ENCODE results near the gene FAM78B. TPM values are rescaled to one million over a fixed set of nuclear protein-coding genes. Genes with fewer than 3 reads are reported as not detected.

Gene FAM78B
- total and polyA plus RNA-seq, 8 donors, result 0.44 to 8.0 (median 0.89) TPM; not detected in 2

- WGBS, 5 donors, result 57 to 67% (median 64%) methylated on average over 5 of the region's 5 CpGs
- intact Hi-C loops (cut with DNase I; ENCODE audit: low total_unique reads), result no loop called here
- Histone ChIP-seq H3K4me3 (no peak overlapping the region), H3K27ac (no peak overlapping the region), H3K9me3 (no peaks in the 10 kb centered on the region), H3K4me1 (no peaks in the 10 kb centered on the region), H3K27me3 (peaks cover 0 to 4% (median 0%) of the 10 kb centered on the region in 3 donors), H3K36me3 (no peaks in the 10 kb centered on the region)
- TF ChIP-seq CTCF (IDR thresholded peaks at IDR 0.05), result no peak
- TF ChIP-seq POLR2A (IDR thresholded peaks at IDR 0.05), result no peak
- TF ChIP-seq EP300 (IDR thresholded peaks at IDR 0.05), result no peak
- TF ChIP-seq POLR2AphosphoS5 (IDR thresholded peaks at IDR 0.05), result no peak
- no peak for DNase-seq
Measured at GRCh38 chr1:166057650-166058049, 109.2 kb downstream of the FAM78B start.

GRCh38 chr1:166053395-166053794 lies 113.4 kb downstream of the FAM78B start:
- no peak for TF ChIP-seq EP300 (IDR thresholded peaks at IDR 0.05)
- TF ChIP-seq CTCF (IDR thresholded peaks at IDR 0.05), result no peak
- TF ChIP-seq POLR2A (IDR thresholded peaks at IDR 0.05), result no peak
- TF ChIP-seq POLR2AphosphoS5 (IDR thresholded peaks at IDR 0.05), result no peak
- Histone ChIP-seq H3K27ac (no peak overlapping the region), H3K9me3 (no peaks in the 10 kb centered on the region), H3K27me3 (peaks cover 0 to 15% (median 0%) of the 10 kb centered on the region in 3 donors), H3K4me3 (no peak overlapping the region), H3K4me1 (no peaks in the 10 kb centered on the region), H3K36me3 (no peaks in the 10 kb centered on the region)
- 81 to 85% (median 83%) methylated on average over 3 of the region's 3 CpGs for WGBS, 5 donors
- intact Hi-C loops (cut with DNase I; ENCODE audit: low total_unique reads), result no loop called here
- DNase-seq, result no peak

- intact Hi-C loops (cut with DNase I; ENCODE audit: low total_unique reads), result no loop called here
- Histone ChIP-seq H3K4me3 (no peak overlapping the region), H3K9me3 (no peaks in the 10 kb centered on the region), H3K27me3 (peaks cover 0 to 6% (median 0%) of the 10 kb centered on the region in 3 donors), H3K36me3 (no peaks in the 10 kb centered on the region), H3K4me1 (no peaks in the 10 kb centered on the region), H3K27ac (no peak overlapping the region)
- TF ChIP-seq POLR2A (IDR thresholded peaks at IDR 0.05) (no peak), EP300 (IDR thresholded peaks at IDR 0.05) (no peak)
- WGBS, 5 donors, result 37 to 41% (median 38%) methylated on average over 8 of the region's 8 CpGs
- DNase-seq, result no peak
Measured at GRCh38 chr1:166040202-166040997, 126.4 kb downstream of the FAM78B start.

DNA sequence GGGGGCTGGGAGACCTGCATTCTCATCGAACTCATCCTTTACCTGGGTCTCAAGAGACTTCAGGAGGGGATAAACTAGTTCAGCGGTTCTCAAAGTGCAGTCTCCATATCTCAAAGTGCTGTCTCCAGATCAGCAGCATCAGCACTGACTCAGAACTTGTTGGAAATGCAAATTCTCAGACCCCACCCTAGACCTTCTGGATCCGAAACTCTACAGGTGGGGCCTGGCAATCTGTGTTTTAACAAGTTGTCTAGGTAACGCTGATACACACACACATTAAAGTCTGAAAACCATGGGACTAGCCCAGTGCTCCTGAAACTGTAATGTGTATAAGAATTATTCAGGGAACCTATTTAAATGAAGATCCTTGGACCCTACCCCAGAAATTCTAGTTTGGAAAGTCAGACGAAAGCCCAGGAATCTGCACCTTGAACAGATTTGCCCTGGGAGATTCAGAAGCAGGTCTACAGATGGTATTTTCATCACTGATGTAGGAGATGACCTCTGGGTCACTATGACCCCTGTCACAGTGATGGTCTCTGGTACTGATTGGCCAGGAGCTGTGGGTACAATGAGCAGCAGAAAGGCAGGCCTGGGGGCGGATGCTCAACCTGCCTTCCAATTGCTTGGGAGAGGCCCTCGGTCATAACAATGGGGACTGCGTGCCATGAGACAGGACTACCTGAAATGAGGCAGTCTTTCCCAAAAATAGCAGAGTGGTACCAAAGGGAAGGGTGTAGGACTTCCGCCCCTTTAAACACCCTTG lies 127.2 kb downstream of the FAM78B start:
- TF ChIP-seq POLR2AphosphoS5 (IDR thresholded peaks at IDR 0.05) (no peak), EP300 (IDR thresholded peaks at IDR 0.05) (no peak), CTCF (IDR thresholded peaks at IDR 0.05) (no peak), POLR2A (IDR thresholded peaks at IDR 0.05) (no peak)
- WGBS, 5 donors, result 79 to 87% (median 82%) methylated on average over 9 of the region's 9 CpGs
- intact Hi-C loops (cut with DNase I; ENCODE audit: low total_unique reads), result no loop called here

More for the DNA sequence above, 127.2 kb downstream of the FAM78B start:
- Histone ChIP-seq H3K4me3 (no peak overlapping the region), H3K27ac (no peak overlapping the region), H3K4me1 (no peaks in the 10 kb centered on the region), H3K36me3 (no peaks in the 10 kb centered on the region), H3K9me3 (no peaks in the 10 kb centered on the region), H3K27me3 (peaks cover 0 to 6% (median 0%) of the 10 kb centered on the region in 3 donors)
- no peak for DNase-seq

All from stomach (tissue), 9 donors.